Measurements from ENCODE around the gene SNAP91.

Gene SNAP91

GRCh38 chr6:83613378-83613777 lies 95.5 kb downstream of the SNAP91 start:
- Histone ChIP-seq H3K4me3 (no peak overlapping the region), H3K9me3 (ENCODE audit: low read depth, low read length) (no peaks in the 10 kb centered on the region), H3K36me3 (ENCODE audit: insufficient read depth, low read length) (no peaks in the 10 kb centered on the region), H3K9ac (ENCODE audit: insufficient read length) (no peak overlapping the region), H3K27ac (no peak overlapping the region)
- no peak for DNase-seq (ENCODE audit: low read depth, low spot score)
- no peak for TF ChIP-seq EZH2 (IDR thresholded peaks at IDR 0.05)
- TF ChIP-seq FOXP2 (optimal IDR thresholded peaks at IDR 0.05; ENCODE audit: control extremely low read depth, extremely low read length, insufficient read depth), result no peak
- TF ChIP-seq POLR2AphosphoS5 (IDR thresholded peaks at IDR 0.05; ENCODE audit: borderline replicate concordance, low read depth, low read length), result no peak

GRCh38 chr6:83609248-83609647 lies 99.7 kb downstream of the SNAP91 start:
- no peak overlapping the region for H3K4me3 ChIP-seq
- no peak overlapping the region for H3K9ac ChIP-seq (ENCODE audit: insufficient read length)
- no peak for TF ChIP-seq POLR2AphosphoS5 (IDR thresholded peaks at IDR 0.05; ENCODE audit: borderline replicate concordance, low read depth, low read length)
- no peaks in the 10 kb centered on the region for H3K36me3 ChIP-seq (ENCODE audit: insufficient read depth, low read length)
- no peaks in the 10 kb centered on the region for H3K9me3 ChIP-seq (ENCODE audit: low read depth, low read length)
- no peak overlapping the region for H3K27ac ChIP-seq
- DNase-seq (ENCODE audit: low read depth, low spot score), result no peak

GRCh38 chr6:83605517-83605916 lies 103.4 kb downstream of the SNAP91 start:
- Histone ChIP-seq H3K9me3 (ENCODE audit: low read depth, low read length) (no peaks in the 10 kb centered on the region), H3K4me3 (no peak overlapping the region), H3K36me3 (ENCODE audit: insufficient read depth, low read length) (no peaks in the 10 kb centered on the region), H3K9ac (ENCODE audit: insufficient read length) (no peak overlapping the region), H3K27ac (no peak overlapping the region)
- no peak for DNase-seq (ENCODE audit: low read depth, low spot score)
- no peak for TF ChIP-seq EZH2 (IDR thresholded peaks at IDR 0.05)
- TF ChIP-seq FOXP2 (optimal IDR thresholded peaks at IDR 0.05; ENCODE audit: control extremely low read depth, extremely low read length, insufficient read depth), result no peak
- TF ChIP-seq POLR2AphosphoS5 (IDR thresholded peaks at IDR 0.05; ENCODE audit: borderline replicate concordance, low read depth, low read length), result no peak

- Histone ChIP-seq H3K9ac (ENCODE audit: insufficient read length) (no peak overlapping the region), H3K9me3 (ENCODE audit: low read depth, low read length) (no peaks in the 10 kb centered on the region), H3K4me3 (no peak overlapping the region), H3K36me3 (ENCODE audit: insufficient read depth, low read length) (no peaks in the 10 kb centered on the region), H3K27ac (no peak overlapping the region)
- TF ChIP-seq EZH2 (IDR thresholded peaks at IDR 0.05), result no peak
- TF ChIP-seq FOXP2 (optimal IDR thresholded peaks at IDR 0.05; ENCODE audit: control extremely low read depth, extremely low read length, insufficient read depth), result no peak
- TF ChIP-seq POLR2AphosphoS5 (IDR thresholded peaks at IDR 0.05; ENCODE audit: borderline replicate concordance, low read depth, low read length), result no peak
- DNase-seq (ENCODE audit: low read depth, low spot score), result no peak
These were observed 105.3 kb downstream of the SNAP91 start for GRCh38 chr6:83603551-83603950.

- no peak for TF ChIP-seq EZH2 (IDR thresholded peaks at IDR 0.05)
- no peak for DNase-seq (ENCODE audit: low read depth, low spot score)
- H3K27ac ChIP-seq, result no peak overlapping the region
These were observed 107.8 kb downstream of the SNAP91 start for GRCh38 chr6:83601119-83601518.

GRCh38 chr6:83600459-83600858 lies 108.4 kb downstream of the SNAP91 start:
- no peak for TF ChIP-seq POLR2AphosphoS5 (IDR thresholded peaks at IDR 0.05; ENCODE audit: borderline replicate concordance, low read depth, low read length)
- TF ChIP-seq EZH2 (IDR thresholded peaks at IDR 0.05), result no peak
- no peak for TF ChIP-seq FOXP2 (optimal IDR thresholded peaks at IDR 0.05; ENCODE audit: control extremely low read depth, extremely low read length, insufficient read depth)
- Histone ChIP-seq H3K27ac (no peak overlapping the region), H3K4me3 (no peak overlapping the region), H3K36me3 (ENCODE audit: insufficient read depth, low read length) (no peaks in the 10 kb centered on the region), H3K9ac (ENCODE audit: insufficient read length) (no peak overlapping the region), H3K9me3 (ENCODE audit: low read depth, low read length) (no peaks in the 10 kb centered on the region)
- no peak for DNase-seq (ENCODE audit: low read depth, low spot score)

More at GRCh38 chr6:83601119-83601518, 107.8 kb downstream of the SNAP91 start:
- Histone ChIP-seq H3K36me3 (ENCODE audit: insufficient read depth, low read length) (no peaks in the 10 kb centered on the region), H3K9me3 (ENCODE audit: low read depth, low read length) (no peaks in the 10 kb centered on the region), H3K9ac (ENCODE audit: insufficient read length) (no peak overlapping the region), H3K4me3 (no peak overlapping the region)

GRCh38 chr6:83597511-83597910 lies 111.4 kb downstream of the SNAP91 start:
- Histone ChIP-seq H3K27ac (no peak overlapping the region), H3K36me3 (ENCODE audit: insufficient read depth, low read length) (no peaks in the 10 kb centered on the region), H3K9me3 (ENCODE audit: low read depth, low read length) (no peaks in the 10 kb centered on the region), H3K4me3 (no peak overlapping the region), H3K9ac (ENCODE audit: insufficient read length) (no peak overlapping the region)
- TF ChIP-seq POLR2AphosphoS5 (IDR thresholded peaks at IDR 0.05; ENCODE audit: borderline replicate concordance, low read depth, low read length), result no peak
- TF ChIP-seq EZH2 (IDR thresholded peaks at IDR 0.05), result no peak
- no peak for TF ChIP-seq FOXP2 (optimal IDR thresholded peaks at IDR 0.05; ENCODE audit: control extremely low read depth, extremely low read length, insufficient read depth)
- DNase-seq (ENCODE audit: low read depth, low spot score), result no peak

GRCh38 chr6:83597051-83597450 lies 111.8 kb downstream of the SNAP91 start:
- no peak for DNase-seq (ENCODE audit: low read depth, low spot score)
- H3K36me3 ChIP-seq (ENCODE audit: insufficient read depth, low read length), result no peaks in the 10 kb centered on the region
- TF ChIP-seq POLR2AphosphoS5 (IDR thresholded peaks at IDR 0.05; ENCODE audit: borderline replicate concordance, low read depth, low read length), result no peak
- TF ChIP-seq EZH2 (IDR thresholded peaks at IDR 0.05), result no peak
- H3K9ac ChIP-seq (ENCODE audit: insufficient read length), result no peak overlapping the region
- H3K4me3 ChIP-seq, result no peak overlapping the region
- no peaks in the 10 kb centered on the region for H3K9me3 ChIP-seq (ENCODE audit: low read depth, low read length)
- no peak overlapping the region for H3K27ac ChIP-seq

GRCh38 chr6:83594941-83595340 lies 114.0 kb downstream of the SNAP91 start:
- no peak for DNase-seq (ENCODE audit: low read depth, low spot score)
- no peak overlapping the region for H3K9ac ChIP-seq (ENCODE audit: insufficient read length)
- TF ChIP-seq EZH2 (IDR thresholded peaks at IDR 0.05), result no peak
- no peak for TF ChIP-seq POLR2AphosphoS5 (IDR thresholded peaks at IDR 0.05; ENCODE audit: borderline replicate concordance, low read depth, low read length)
- no peak for TF ChIP-seq FOXP2 (optimal IDR thresholded peaks at IDR 0.05; ENCODE audit: control extremely low read depth, extremely low read length, insufficient read depth)

More at GRCh38 chr6:83594941-83595340, 114.0 kb downstream of the SNAP91 start:
- Histone ChIP-seq H3K9me3 (ENCODE audit: low read depth, low read length) (no peaks in the 10 kb centered on the region), H3K4me3 (no peak overlapping the region), H3K27ac (no peak overlapping the region), H3K36me3 (ENCODE audit: insufficient read depth, low read length) (no peaks in the 10 kb centered on the region)
